Cardiac septum (tissue), 1 donor: ENCODE measurements around the gene MRTFA. TPM values are rescaled to one million over a fixed set of nuclear protein-coding genes. Genes with fewer than 3 reads are reported as not detected.
"Not testable (repeated sequence)": the region's sequence is repeated elsewhere in the genome, so short reads cannot be mapped to it uniquely, and the experiment has no call there.

Experiments used
- DNase-seq: peaks from one replicate; pipeline ENCODE4 v3.0.0-alpha.2; 2020; ENCODE audit warnings: low spot score
- intact Hi-C: fragments of 100-400 bp; cut with DNase I; formaldehyde crosslinking; loops from one replicate; pipeline ENCODE4 v1.14.0; 2022
- total RNA-seq: library from RNA; stranded (reverse); fragmentation: NEBNext Ultra II Directional; extraction: Animal tissue kit (Norgen Biotek cat#: 25700); gene quantifications from one replicate; pipeline ENCODE4 v1.2.1, GENCODE V29; 2021
- donor health status: DM: no; HTN: no; CAD: no.

MRTFA gene
- total RNA-seq, 1 donor from 2014 or later, result 24.3 TPM

DNA sequence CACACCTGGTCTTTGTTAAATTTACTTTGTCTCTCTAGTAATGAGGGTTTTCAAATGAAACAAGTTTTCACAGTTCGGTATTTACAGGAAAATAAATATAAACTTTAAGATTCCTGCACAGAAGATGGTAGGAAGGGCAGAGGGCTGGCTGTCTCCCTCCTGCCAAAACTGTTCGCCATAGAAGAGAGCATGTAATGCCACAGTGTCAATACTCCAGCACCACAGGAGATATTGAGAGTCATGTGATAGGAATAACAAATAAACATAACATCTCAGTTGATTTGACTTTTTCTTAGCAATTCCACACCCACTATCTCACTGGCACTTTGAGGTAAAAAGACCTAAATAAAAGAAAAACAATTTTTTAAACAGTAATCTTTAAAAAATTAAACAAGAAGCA lies 100.9 kb downstream of the MRTFA start:
- intact Hi-C loops, result no loop called here
- no peak for DNase-seq

DNA sequence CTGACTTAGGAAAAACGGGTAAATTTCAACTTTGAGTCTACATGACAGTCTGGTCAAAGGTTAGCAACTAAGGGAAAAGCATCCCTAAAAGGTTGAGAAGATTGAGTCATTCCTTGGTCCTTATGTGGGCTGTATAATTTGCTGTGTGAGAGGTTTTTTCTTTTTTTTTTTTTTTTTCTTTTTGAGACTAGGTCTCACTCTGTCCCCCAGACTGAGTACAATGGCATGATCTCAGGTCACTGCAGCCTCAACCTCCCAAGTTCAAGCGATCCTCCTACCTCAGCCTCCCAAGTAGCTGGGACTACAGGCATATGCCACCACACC lies 101.4 kb downstream of the MRTFA start:
- no peak for DNase-seq
- intact Hi-C loops, result no loop called here

DNA sequence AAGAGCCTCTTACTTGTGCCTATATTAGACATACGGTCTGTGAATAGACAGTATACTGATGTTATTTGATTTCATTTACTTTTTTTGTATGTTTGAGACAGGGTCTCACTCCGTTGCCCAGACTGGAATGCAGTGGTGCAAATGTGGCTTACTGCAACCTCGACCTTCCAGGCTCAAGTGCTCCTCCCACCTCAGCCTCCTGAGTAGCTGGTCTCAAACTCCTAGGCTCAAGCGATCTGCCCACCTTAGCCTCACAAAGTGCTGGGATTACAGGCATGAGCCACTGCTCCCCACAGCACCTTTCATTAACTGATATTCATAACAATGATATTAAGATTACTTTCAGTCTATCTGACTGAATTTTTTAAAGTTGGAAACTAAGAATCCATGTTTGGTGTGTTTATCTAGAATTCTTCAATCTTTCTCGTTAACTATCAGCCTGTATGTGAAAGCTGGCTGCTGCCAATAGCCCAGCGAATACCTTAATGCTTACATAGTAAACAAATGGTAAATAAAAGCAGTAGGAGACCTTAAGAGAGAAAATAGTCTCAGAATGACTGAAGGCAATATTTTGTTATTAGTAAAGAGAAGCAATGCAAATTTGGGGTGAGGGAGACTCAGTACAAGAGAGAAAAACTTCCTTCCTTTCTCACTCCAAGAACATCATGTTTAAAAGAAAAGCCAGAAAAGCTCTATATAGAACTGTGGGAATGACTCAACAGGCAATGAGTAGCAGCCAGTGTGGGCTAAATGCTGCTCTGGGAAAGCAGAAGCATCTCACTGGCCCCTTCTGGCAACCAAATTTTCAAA lies 101.9 kb downstream of the MRTFA start:
- intact Hi-C loops, result no loop called here

DNA sequence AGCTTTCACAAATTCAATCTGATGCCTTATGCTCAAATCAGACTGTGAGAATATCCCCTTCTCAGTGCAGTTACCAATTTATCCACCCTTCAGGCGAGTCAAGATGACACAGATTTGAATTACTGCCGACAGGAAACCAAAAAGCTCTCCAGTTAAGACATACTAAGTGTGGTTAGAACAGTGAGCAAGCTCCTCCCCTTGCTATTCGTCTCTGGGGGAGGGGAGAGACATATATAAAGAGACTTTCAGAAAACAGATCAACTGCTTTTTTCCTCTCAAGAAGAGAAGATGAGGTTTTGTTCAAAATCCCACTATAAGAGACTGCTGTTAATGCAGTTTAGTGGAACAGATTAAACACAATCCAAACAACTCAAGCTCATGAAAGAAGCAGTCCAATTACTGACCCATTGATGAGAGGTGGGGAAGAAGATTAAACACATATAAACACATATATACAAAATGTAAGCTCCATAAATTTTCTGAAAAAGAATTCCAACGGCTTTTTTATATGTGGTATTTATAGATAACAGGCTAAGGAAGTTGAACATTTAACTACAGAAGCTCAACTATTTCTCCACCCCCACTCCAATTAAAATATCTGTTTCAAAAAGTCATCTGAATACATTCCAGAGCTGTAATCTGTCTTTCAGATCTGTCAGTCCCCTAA lies 102.7 kb downstream of the MRTFA start:
- DNase-seq, result no peak
- intact Hi-C loops, result no loop called here

More for the DNA sequence above, 101.9 kb downstream of the MRTFA start:
- no peak for DNase-seq

DNA sequence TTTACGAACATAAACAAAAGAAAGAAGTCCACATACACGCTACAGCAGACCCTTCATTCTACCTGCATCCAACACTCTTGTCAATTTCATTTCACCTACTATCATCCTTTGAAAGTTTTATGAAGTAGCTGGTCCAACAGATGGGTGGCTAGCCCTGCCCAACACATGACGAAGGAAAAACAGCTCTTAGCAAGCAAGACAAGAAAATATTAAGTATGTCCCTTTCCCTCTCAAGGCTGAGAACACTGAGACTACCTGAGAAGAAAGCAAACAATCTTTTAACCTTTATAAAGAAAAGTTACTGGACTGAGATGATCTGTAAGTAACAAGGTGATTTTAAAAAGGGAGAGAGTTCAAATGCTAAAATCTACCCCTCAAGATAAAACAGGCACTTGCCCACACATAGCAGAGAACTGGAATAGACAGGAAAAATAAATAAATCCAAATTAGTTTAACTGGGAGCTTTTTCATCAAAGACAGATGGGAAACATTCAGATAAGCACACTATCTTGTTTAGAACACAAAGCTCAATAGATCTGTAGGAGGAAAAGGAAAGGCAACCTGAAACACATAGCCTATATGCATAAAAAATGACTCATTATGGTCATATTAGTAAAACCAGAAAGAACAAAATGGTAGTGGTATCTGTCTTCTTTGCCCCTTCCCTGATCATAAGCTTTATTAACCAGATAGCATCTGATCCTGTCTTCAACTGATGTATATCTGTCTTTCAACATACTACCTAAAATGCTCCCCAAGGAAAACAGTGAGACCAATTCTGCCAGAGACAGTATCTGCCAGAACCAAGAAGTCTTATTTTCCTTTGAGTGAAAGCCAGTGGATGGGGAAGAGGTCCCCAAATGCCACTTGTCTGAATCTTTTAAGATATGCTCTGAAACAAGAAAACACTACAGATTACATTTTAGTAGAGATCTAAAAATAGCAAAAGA lies 104.3 kb downstream of the MRTFA start:
- DNase-seq, result no peak
- intact Hi-C loops, result no loop called here

DNA sequence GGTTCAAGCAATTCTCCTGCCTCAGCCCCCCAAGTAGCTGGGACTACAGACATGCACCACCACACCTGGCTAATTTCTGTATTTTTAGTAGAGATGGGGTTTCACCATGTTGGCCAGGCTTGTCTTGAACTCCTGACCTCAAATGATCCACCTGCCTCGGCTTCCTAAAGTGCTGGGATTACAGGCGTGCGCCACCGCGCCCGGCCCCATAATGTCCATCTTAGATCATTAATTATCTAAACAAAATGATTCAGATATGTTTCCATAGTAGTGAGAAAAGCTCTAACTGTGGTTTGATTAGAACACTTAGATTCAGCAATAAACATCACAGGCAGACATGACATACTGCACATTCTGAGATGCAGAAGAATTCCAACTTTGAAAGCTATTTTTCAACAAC lies 106.1 kb downstream of the MRTFA start:
- DNase-seq, intact Hi-C loops: not testable (repeated sequence)

DNA sequence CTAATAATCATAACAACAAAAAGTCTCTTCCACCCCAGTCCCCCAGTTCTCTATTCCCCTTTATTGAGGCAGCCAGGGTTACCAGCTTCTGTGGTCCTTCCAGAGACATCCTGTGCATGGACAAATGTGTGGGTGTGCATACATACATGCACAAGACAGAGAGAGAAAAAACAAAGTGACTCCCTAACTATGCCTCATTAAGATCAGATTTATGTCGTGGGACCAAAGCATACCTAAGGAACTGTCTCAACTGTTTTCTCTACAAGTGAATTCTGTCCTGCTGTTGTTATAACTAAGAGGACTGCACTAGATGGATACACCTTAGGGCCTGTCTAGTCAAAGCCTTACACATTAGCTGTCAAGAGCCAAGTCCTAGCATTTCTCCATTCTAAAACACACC lies 106.7 kb downstream of the MRTFA start:
- no peak for DNase-seq
- intact Hi-C loops, result loop anchor here (5.0 kb wide), 1 partner anchor 107 kb away; the partner anchor contains the start of gene MRTFA

DNA sequence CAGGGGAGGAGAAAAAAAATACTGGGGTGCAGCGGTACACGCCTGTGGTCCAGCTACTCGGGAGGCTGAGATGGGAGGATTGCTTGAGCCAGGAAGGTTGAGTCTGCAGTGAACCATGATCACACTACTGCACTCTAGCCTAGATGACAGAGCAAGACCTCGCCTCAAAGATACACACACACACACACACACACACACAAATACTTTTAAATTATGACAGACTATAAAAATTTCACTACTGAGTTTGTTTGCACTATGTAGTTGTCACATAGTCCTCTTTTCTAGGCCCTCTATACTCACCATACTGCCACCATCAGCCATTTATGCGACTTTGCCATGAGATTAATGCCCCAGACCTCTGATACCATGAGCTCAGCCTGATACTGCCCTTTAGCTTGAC lies 109.6 kb downstream of the MRTFA start:
- intact Hi-C loops, result loop anchor here (5.0 kb wide), 1 partner anchor 110 kb away; the partner anchor contains the start of gene MRTFA
- no peak for DNase-seq

DNA sequence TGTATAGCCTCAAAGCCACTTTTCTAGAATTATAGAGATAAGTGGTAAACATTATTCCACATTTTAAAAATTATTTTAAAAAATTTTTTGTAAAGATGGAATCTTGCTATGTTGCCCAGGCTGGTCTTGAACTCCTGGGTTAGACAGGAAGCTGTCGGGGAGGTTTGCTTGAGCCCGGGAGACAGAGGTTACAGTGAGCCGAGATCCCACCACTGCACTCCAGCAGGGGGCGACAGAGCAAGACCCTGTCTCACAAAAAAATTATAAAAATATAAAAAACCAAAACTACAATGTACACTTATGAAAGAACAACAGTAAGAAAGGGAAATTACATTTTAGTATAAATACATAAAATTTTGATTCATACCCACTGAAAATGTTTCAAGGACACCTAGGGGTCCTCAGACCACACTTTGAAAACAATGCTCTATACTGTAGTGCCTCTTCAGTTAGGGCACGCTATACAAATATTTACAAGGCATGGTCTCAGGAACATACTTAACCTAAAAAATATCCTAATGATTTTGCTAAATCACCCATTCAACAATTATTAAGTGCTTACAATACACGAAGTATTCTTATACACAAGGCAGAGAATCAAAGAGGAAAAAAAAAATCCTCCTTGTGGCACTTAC lies 111.2 kb downstream of the MRTFA start:
- intact Hi-C loops, result loop anchor here (5.0 kb wide), 1 partner anchor 112 kb away; the partner anchor contains the start of gene MRTFA
- no peak for DNase-seq

DNA sequence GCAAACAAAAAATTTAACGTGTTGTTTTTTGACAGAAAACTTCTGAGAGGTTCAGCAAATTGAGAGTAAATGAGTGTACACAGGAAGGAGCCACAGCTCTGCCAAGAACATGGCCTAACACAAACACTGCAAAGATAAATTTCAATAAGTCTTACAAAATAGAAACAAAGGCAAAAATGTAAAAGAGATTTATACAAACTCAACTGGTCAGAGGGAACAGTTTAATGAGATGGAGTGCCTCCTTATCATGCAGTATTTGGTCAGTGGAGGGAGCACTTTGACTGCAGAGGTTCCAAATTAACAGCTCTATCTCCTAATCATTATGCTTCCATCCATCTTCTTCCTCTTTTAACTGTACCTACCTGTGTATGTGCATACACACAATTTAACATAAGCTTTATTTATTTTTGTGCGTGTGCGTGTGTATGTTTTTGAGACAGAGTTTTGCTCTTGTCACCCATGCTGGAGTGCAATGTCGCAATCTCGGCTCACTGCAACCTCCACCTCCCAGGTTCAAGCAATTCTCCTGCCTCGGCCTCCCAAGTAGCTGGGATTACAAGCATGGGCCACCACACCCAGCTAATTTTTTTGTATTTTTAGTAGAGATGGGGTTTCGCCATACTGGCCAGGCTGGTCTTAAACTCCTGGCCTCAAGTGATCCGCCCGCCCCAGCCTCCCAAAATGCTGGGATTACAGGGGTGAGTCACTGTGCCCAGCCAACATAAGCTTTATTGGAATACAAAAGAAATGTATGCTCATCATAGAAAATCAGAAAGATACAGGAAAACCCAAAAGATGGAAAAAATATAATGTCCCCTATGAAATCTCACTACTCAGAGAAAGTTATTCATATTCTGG lies 111.9 kb downstream of the MRTFA start:
- intact Hi-C loops, result loop anchor here (5.0 kb wide), 1 partner anchor 113 kb away; the partner anchor contains the start of gene MRTFA
- DNase-seq, result no peak

DNA sequence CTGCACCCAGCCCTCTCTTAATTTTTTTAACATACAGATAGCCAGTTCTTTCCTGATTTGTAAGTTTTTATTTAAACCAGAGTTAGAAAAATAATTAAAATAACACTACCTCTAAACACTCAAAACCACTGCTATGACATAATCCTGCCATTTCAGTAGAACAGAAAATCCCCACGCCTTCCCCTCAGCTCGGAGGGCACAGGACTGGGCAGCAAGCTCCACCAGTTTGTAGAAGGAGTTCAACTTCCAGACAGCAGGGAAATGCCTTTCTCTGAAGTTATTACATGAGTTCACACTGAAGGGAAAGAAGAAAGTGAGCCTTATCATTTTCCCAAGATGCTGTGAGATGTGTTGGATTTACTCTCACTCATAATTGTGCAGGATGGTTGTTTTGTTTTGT lies 114.4 kb downstream of the MRTFA start:
- no peak for DNase-seq
- intact Hi-C loops, result no loop called here

DNA sequence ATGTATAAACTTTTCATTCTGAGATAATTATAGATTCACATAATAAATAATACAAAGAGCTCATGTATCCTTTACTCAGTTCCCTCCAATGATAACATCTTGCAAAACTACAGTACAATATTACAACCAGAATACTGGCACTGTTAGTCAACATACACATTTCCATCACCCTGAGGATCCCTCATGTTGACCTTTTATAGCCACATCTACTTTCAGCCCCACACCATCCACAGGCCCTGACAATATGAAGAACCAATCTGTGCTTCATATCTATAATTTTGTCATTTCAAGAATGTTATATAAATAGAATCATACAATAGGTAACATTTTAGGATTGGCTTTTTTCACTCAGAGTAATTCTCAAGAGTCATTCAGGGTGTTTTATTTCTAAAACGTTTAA lies 115.5 kb downstream of the MRTFA start:
- DNase-seq, result no peak
- intact Hi-C loops, result no loop called here

DNA sequence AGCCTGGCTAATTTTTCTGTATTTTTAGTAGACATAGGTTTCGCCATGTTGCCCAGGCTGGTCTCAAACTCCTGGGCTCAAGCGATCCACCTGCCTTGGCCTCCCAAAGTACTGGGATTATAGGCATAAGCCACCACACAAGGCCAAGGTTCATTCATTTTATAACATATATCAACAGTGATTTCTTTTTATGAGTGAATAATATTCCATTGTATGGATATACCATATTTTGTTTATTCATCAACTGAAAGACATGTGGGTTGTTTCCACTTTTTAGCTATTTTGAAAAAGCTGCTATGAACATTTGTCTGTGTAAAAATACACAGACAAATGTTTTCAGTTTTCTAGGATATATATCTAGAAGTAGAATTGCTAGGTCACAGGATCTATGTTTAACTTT lies 116.0 kb downstream of the MRTFA start:
- intact Hi-C loops, result no loop called here
- no peak for DNase-seq

DNA sequence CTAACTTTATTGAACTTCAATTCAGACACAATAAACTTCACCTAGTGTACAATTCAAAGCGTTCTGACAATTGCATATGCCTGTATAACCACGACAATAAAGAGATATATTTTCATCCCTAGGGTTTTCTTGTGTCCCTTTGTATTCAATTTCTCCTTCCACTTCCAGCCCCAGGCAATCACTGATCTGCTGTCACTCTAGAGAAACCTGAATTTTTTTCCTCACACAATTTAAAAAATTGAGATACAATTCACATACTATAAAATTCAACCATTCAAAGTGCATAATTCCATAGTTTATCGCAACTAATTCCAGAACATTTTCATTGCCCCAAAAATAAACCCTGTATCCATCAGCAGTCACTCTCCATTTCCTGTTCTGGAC lies 116.6 kb downstream of the MRTFA start:
- no peak for DNase-seq
- intact Hi-C loops, result no loop called here

DNA sequence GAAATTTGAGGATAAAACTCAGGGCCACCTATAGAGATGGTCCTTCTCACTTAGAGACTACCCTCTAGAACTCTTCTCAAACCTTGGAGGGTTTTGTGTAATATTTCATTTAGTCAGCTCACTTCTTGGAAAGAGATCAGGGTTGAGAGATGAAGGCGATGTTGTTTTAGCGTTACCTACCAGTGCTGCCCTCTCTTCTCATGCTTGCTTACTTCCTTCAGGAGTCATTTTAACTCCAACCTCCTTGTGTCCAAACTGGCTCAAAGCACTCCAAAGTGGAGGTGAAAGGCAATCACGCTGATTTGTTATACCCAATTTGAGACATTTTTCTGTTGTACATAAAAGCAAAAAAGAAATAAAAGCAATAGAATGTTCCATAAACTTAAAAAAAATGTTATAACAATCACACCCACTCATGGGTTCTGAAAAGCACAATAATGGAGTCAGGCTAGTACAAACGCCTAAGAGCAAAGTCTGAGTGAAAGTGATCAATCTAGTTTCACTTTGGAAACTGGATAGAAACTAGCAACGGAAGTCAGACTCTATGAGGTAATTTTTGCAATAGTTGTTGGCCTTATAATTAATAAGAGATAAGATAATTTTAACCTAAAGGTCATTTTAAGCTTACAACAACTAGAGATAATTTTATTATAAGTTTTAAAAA lies 117.1 kb downstream of the MRTFA start:
- intact Hi-C loops, result no loop called here
- no peak for DNase-seq

DNA sequence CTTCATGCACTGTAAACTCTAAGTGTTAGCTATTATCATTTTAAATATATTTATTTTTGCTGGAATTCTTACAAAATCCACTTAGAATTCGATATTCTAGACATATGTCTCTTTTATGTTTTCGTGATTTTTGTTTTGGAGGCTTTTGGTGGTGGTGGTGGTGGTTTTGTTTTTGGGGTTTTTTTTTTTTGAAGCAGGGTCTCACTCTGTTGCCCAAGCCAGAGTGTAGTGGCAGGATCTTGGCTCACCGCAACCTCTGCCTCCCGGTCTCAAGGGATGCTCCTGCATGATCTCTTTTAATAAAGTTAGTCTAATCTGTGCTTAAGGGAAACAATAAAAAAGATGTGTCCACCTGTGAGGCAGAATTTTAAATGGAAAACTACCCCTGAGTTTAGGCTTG lies 117.7 kb downstream of the MRTFA start:
- DNase-seq, result no peak
- intact Hi-C loops, result no loop called here

DNA sequence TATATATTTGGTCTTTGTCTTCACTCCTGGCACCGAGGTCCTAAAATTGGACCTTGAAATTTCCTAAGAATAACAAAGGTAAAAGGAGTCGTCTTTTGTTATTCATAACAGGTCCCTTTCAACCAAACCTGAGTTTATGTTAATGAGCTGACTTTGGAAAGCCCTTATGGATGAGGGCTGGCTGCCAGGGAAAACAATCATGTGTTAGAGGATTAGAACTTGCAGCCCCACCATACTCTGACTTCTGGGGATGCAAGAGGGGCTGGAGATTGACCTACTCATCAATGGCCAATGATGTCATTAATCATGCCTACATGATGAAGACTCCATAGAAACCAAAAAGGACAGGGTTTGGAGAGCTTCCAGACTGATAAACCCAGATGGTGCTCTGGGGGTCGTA lies 118.9 kb downstream of the MRTFA start:
- intact Hi-C loops, result no loop called here
- no peak for DNase-seq

DNA sequence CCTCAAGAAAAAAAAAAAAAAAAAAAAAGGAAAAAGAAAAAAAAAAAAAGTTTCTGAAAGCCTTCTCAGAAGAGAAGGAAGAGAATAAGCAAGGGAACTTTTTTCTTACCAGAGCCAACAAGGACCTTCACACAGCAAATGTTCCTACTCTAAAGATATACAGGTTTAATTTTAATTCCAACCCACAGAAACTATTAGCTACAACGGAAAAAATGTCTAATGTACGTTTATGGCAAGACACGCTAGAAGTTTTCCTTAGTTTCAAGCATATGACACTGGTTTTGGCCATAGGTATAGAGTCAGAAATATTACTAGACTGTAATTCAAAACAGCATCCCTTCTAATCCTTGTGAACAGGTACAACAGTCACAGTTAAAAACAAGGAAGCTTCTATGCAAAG lies 120.1 kb downstream of the MRTFA start:
- DNase-seq, result no peak
- intact Hi-C loops, result no loop called here
